ENCODE measurements around the gene PLEKHO2.
"Not testable (repeated sequence)": the region's sequence is repeated elsewhere in the genome, so short reads cannot be mapped to it uniquely, and the experiment has no call there.

- not testable (repeated sequence) for TF ChIP-seq CTCF (IDR thresholded peaks at IDR 0.05 in 4 of 5, conservative IDR thresholded peaks at IDR 0.05 in 1 of 5); POLR2A (IDR thresholded peaks at IDR 0.05)
Measured at GRCh38 chr15:64798905-64799304, 42.8 kb upstream of the PLEKHO2 start.
